ENCODE results near the gene MRPL17.

The MRPL17 gene

DNA sequence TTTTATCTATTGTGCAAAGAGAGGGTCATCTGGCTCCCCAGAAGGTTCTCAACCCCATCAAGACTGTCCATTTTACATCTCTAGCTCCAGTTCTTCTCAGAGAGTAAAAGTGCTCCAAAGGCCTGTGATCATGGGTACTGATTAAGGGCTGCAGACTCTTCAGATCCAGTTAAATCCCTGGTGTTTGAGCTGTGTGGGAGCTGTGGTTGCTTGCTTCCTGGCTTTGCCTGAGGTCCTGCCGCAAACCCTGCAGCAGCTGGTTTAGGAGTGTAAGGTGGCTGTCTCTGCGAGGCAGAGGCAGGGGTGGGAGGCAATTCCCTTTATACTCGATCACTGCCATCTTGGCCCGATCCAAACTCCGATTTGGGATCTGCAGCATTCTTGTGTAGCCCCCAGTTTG lies 1.2 kb downstream of the MRPL17 start:
- no peak for DNase-seq

- DNase-seq, result no peak
Measured at GRCh38 chr11:6681505-6681904, 1.6 kb downstream of the MRPL17 start.

DNA sequence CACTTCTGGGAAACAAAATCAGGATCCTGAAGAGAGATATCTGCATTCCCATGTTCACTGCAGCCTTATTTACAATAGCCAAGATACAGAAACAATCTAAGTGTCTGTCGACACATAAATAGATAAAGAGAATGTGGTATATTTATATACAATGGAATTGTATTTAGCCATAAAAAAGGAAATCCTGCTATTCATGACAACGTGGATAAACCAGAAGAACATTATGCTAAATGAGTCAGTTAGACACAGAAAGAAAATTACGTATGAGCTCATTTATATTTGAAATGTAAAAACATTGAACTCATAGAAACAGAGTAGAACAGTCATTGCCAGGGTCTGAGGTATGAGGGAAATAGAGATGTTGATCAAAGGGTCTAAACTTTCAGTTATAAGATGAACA lies 6.1 kb downstream of the MRPL17 start:
- DNase-seq, result no peak

- no peak for DNase-seq
Measured at GRCh38 chr11:6674862-6675261, 8.3 kb downstream of the MRPL17 start.

DNA sequence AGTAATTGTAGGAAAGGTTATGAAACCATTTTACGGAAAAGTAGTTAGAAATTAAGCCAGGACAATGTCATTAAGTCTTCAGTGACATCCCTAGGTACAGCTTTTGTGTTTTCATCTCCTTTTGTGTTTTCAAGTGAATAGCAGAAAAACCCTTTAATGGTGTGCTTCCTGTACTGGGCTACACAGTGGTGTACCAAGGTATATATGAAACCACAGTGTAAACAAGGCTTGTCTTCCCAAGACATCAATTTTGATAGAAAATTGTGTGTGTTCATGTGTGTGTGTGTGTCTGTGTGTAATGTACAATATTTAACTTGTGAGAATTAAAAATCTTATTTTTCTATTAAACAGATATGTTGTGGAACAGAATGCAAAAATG lies 8.9 kb downstream of the MRPL17 start:
- DNase-seq, result no peak

DNA sequence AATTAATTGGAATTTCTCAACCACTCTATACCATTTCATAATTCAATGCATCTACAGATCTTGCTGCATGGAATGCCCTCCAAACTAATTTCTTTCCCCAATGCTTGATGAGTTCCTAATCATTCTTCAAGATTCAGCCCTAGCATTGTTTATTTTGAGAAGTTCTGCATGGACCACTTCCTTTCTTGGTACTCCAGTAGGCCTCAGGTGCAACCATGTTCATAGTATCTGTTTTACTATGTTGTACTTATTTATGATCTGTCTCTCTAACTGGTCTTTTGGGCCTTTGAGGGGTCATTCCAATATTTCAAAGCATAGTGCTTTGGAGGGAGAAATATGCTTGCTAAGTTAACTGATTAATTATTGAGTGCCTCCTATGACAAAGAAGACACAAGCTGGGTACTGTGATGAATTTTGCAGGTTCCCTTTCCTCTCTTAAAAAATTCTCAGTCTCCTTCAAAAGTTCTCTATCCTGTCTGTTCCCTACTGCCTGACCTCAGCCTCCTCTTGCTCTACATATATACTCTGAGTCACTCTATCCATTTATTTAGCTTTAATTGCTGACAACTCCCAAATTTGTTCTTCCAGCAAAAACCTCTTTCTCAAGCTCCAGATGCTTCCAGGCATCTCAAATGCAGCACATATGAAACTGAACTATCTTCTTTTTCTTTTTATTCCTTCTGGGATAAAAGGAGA lies 9.5 kb downstream of the MRPL17 start:
- DNase-seq, result no peak

DNA sequence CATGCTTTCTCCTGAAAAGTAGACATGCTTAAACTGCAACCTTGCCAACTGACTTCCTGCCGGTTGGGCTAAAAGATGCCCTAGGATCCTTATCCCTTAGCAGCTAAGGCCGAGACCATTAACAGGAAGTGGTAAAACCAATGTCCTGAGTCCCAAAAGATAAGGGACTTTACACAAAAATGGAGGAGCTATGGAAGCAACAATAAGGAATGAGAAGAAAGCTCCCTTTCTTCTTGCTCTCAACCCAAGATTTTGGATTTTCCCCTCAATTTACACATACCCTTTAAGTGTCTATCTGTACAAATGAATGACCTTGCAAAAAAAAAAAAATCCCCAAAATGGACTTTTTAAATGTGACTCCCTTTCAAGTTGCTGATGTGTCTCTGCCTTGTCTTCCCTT lies 11.1 kb downstream of the MRPL17 start:
- DNase-seq, result no peak

DNA sequence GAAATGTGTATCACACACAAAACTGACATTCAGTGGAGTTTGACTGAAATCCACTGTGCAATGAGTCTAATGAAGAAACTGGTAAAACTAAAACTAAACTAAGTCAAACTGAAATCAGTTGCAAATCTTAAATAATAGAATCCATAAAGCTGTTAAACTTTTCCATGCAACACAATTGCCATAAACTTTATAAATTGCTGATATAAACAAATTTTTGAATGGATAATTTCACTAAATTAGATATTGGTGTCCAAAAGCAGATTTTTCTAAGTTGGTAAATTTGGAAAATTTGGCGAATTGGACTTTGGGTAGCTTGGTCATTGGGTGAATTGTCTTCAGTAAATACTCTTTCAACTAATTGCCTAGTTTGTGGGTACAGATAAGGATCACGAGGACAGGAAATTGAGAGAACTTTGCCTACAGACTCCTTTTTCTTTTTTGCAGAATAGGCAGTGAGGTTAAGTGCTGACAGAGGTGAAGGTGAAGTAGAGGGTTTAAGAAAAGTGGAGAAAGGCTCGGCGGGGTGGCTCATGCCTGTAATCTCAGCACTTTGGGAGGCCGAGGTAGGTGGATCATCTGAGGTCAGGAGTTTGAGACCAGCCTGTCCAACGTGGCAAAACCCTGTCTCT lies 12.8 kb downstream of the MRPL17 start:
- no peak for DNase-seq

- peak; percentile 28 for DNase-seq
Measured at GRCh38 chr11:6667733-6668374, 15.3 kb downstream of the MRPL17 start.

- no peak for DNase-seq
Measured at GRCh38 chr11:6666302-6667183, 16.6 kb downstream of the MRPL17 start.

DNA sequence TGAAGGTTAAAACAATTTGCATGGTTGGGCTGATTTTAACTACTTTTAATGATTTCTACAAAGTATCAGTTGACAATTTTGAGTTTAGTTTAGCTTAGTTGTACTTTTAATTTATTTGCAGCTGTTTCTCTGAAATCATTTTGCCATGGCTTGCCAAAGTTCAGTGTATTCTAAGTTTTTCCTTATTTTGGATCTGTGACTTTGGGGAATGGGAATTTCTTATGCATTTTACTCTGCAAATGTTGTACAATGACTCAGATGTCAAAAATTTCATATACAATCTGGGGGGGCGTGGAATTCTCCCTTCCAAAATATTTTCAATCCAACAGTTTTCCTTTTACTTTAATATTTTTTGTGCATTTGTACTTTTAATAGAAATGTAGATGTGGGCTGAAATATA lies 18.6 kb downstream of the MRPL17 start:
- no peak for DNase-seq

- no peak for DNase-seq
Measured at GRCh38 chr11:6663794-6664469, 19.2 kb downstream of the MRPL17 start.

DNA sequence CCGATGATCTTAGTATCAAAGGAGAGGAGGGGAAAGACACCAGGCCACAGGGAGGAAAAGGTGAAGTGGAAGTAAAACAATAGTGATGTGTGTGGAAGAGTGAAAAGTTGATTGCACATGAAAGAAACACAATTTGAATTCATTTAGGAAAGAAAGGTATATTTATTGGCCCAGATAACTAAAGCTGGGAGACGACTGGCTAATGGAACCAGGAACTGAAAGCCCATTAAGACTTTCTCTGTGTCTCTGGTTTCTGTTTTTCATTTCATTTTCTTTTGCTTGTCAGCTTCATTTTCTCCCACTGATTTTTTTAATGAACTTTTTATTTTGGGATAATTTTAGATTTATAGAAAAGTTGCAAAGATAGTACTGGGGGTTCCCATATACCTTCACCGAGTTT lies 22.4 kb downstream of the MRPL17 start:
- DNase-seq, result no peak

DNA sequence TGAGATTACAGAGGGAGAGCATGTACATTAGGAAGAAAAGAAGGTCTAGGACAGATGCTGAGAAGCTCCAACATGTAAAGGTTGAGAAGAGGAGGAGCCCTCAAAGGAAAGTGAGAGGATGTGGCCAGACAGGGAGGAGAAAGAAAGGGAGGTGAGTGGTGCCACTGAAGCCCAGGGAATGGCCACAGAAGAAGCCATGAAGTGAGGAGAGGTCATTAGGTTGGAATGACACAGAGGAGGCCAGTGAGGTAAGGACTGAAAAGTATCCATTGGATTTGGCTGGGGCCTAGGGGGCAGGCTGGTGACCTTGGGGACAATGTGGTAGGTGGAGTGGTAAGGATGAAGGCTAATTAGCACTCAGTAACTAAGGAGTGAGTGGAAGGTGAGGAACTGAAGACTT lies 24.5 kb downstream of the MRPL17 start:
- DNase-seq, result no peak

DNA sequence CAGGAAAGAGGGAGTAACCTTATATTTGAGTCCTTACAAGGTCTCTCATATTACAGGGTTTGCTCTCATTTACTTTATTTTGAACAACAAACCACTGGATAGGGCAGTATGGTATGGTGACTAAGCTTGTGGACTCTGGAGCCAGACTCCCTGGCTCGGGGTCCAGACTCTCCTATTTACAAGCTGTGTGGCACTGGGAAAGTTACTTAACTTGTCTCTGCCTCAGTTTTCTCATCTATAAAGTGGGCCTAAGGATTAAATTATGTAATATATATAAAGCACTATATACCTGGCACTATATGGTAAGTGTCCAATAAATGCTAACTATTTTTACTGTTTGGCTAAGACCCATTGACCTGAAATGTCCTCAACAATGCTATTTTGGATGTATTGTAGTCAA lies 25.8 kb downstream of the MRPL17 start:
- DNase-seq, result no peak

DNA sequence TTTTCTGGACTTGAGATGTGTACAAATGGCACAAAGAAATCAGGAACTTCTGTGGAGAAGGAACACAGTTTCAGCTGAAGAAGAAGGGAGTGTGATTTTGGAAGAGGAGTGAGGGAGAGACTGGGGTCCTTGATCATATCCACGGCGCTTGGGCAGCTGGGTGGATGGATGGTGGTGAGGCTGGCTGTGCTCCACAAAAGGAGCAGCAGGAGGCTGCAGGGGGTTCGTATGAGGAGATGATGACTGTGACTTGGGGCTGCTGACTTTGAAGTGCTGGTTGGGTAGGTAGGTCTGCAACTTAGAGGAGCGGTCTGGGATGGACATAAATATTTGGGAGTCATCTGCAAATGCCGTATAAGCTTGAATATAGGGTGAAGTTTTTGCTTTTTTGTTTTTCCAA lies 26.2 kb downstream of the MRPL17 start:
- no peak for DNase-seq

GRCh38 chr11:6656584-6656915 lies 26.6 kb downstream of the MRPL17 start:
- no peak for DNase-seq

- no peak for DNase-seq
Measured at GRCh38 chr11:6655790-6656583, 27.2 kb downstream of the MRPL17 start, which contains the start of gene DCHS1. Gene DCHS1 (minus strand): TSS chr11:6655809. CDS start chr11:6641613, 14,196 bp downstream.

DNA sequence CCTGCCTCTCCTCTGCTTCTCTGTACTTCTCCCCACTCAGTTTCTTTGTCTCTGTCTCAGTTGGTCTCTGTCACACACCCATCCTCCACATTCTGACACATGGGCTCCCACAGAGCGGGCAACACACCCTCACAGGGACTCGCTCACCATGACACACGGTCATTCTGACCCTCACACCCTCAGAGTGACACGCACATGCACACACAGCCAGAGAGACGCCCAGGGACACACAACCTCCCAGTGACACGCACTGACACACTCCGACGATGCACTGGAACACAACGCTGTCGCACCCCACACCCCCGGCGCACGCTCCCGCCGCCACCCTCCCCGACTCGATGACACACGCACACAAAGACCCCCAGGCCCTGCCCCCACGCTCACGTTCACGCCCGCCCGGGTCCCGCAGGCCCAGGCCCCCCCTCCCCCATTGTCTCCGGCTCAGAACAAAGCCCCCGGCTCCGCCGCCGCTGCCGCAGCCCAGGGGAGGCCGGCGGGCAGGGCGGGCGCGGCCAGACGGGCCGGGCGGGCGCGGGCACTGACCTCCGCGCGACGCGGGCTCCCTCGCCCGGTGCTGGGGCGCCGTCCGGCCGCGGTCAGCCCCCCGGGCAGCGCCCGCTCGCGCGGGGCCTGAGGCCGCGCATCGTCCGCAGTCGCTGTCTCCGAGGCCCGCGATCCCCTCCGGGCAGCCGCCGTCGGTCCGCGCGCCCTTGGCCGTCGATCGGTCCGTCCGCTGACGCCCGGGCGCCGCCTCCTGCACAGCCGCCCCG lies 27.9 kb downstream of the MRPL17 start:
- peak; percentile 37 for DNase-seq

DNA sequence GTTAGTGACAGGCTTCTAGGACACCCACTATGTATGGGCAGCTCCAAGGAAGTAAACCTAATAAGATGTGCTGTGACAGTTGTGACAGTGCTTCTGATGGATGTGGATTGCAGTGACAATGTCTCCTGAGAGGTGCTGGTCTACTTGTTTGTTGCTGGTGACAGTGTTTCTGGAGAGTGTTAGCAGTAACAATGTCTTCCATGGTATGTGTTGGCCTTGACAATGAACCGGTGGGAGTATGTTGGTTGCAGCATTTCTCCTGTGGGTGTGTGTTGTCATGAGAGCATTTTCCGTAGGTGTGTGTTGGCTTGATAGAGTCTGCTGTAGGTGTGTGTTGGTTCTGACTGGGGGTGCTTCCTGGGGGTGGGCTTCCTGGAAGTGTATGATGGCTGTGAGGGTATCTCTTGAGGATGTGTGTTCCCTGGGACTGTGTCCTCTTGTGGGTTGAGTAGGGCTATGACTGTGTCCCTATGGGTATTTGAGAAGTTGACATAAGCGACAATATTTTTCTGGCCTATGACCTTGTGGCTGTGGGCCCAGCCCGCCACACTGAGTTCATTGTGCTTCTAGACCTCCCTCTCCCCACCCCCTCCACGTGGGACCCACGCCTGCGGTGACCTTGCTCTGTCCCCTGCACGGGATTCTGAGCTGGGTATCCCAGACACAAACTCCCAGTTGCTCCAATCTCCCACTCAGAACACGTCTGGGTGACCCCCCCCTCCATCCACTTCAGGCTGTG lies 28.7 kb downstream of the MRPL17 start:
- DNase-seq, result no peak

- DNase-seq, result no peak
Measured at GRCh38 chr11:6653656-6654055, 29.5 kb downstream of the MRPL17 start.
